Ectodermal cell (in vitro differentiated cells): ENCODE measurements around the gene FOLR2.

Experiments
- H3K27ac ChIP-seq: 2 replicates; pipeline ENCODE4 v1.7.0; 2013; ENCODE audit warnings: mild to moderate bottlenecking, low read depth, low read length; ENCODE audit not compliant: insufficient read depth, poor library complexity, severe bottlenecking
- H3K27me3 ChIP-seq: 2 replicates; pipeline ENCODE4 v1.7.0; 2013; ENCODE audit warnings: mild to moderate bottlenecking, low read length; ENCODE audit not compliant: insufficient read depth, control insufficient read depth, poor library complexity, severe bottlenecking
- H3K36me3 ChIP-seq: one replicate; pipeline ENCODE4 v1.7.0; 2013; ENCODE audit warnings: low read length; ENCODE audit not compliant: control insufficient read depth, insufficient read depth
- H3K4me1 ChIP-seq: one replicate; pipeline ENCODE4 v1.7.0; 2013; ENCODE audit warnings: low read length; ENCODE audit not compliant: control insufficient read depth, insufficient read depth
- H3K4me3 ChIP-seq: 2 replicates; pipeline ENCODE4 v1.7.0; 2013; ENCODE audit warnings: low read depth, low read length, control low read depth; ENCODE audit not compliant: insufficient read depth
- H3K9me3 ChIP-seq: 2 replicates; pipeline ENCODE4 v1.7.0; 2013; ENCODE audit warnings: mild to moderate bottlenecking, low read length, moderate library complexity; ENCODE audit not compliant: control insufficient read depth
- WGBS, 2 experiments: methylation state at CpG; one replicate each; pipeline ENCODE4 v1.1.7; 2013; ENCODE audit warnings: missing lambda C conversion rate in 2 of 2; 5-methylcytosine and 5-hydroxymethylcytosine counted together

FOLR2 gene

DNA sequence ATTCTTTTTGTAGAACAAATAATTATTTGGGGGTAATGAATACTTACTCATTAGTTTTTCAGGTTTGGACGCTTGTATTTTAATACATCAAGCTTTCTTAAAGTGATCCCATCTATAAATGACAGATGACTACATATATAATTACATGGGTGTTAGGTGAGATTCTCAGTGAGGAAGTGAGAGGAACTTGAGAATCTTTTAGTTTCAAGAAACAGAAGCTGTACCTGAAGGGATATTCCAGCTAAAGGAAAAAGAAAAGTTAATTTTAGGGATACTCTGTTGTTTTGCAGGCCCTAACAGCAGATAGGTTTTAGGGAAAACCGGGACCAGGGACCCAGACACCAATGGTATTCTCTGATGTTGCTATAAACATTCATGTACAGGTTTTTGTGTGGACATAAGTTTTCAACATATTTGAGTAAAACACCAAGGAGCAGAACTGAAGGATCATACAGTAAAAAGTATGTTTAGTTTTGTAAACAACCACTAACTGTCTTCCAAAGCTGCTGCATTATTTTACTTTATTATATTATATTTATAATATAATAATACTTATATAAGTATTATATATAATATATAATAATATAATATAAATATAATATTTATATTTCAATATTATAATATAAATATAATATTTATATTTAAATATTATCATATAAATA is 51.5 kb downstream of the FOLR2 start:
- Histone ChIP-seq H3K27me3 (no peaks in the 10 kb centered on the region), H3K4me1 (no peaks in the 10 kb centered on the region), H3K27ac (no peak overlapping the region), H3K9me3 (no peaks in the 10 kb centered on the region), H3K4me3 (no peak overlapping the region), H3K36me3 (no peaks in the 10 kb centered on the region)
- 82 to 93% methylated on average over 1 of the region's 2 CpGs for WGBS, 2 experiments
